GM21360 (cell line): ENCODE measurements around the gene RBPJ.
A peak's percentile ranks its signal among the peaks of the same experiment; 100 is the strongest.
"Not testable (repeated sequence)": the region's sequence is repeated elsewhere in the genome, so short reads cannot be mapped to it uniquely, and the experiment has no call there.

Experiments used
- ATAC-seq: cut with Tn5 transposase; IDR thresholded peaks from one replicate; pipeline ENCODE4 v1.9.1; 2021; ENCODE audit warnings: mild to moderate bottlenecking, moderate library complexity; ENCODE audit not compliant: unreplicated experiment

RBPJ gene

GRCh38 chr4:26369132-26369531 is 48.3 kb downstream of the RBPJ start:
- no peak for ATAC-seq

DNA sequence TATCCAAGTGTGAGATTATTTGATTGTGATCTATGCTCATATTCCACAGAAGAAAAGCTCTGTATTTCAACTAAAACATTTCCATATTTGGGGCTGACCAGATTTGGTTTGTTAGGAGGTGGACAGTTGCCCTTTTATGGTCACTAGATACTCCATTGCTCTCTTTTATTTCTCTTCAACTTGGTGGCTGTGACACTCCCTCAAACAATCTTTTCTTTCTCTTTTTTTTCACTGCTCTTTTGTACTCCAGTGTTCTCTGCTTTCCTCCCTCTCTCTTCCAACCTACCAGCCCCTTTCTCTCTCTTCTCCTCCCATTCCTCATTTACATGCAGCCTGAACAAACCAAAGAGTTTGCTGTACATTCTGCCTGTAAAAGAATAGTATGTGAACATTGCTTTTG is 48.8 kb downstream of the RBPJ start:
- no peak for ATAC-seq

DNA sequence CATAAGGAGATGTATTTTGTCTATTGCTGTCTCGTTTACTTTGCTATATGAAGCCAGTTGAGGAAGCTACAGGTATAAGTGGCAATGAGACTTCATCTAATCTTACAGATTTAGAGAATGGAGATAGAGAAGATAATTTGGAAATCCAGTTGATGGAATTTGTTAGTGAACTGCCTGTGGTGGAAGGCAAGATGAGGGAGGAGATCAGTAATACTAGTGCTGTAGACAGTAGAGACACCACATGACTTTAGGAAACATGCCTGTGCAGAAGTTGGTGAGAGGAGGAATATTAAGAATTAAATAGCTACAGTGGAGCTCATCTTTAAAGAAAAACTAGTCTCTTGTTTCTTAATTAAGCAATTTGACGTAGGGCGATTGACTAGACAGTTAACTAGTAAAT is 51.3 kb downstream of the RBPJ start:
- ATAC-seq, result no peak

GRCh38 chr4:26372525-26373172 is 51.8 kb downstream of the RBPJ start:
- peak; percentile 92 for ATAC-seq

- ATAC-seq, result no peak
Observed at GRCh38 chr4:26375551-26375950, 54.7 kb downstream of the RBPJ start.

- no peak for ATAC-seq
Observed at GRCh38 chr4:26377328-26378311, 56.8 kb downstream of the RBPJ start.

GRCh38 chr4:26379837-26380236 is 59.0 kb downstream of the RBPJ start:
- ATAC-seq, result no peak

- ATAC-seq, result no peak
Observed at GRCh38 chr4:26380740-26381139, 59.9 kb downstream of the RBPJ start.

DNA sequence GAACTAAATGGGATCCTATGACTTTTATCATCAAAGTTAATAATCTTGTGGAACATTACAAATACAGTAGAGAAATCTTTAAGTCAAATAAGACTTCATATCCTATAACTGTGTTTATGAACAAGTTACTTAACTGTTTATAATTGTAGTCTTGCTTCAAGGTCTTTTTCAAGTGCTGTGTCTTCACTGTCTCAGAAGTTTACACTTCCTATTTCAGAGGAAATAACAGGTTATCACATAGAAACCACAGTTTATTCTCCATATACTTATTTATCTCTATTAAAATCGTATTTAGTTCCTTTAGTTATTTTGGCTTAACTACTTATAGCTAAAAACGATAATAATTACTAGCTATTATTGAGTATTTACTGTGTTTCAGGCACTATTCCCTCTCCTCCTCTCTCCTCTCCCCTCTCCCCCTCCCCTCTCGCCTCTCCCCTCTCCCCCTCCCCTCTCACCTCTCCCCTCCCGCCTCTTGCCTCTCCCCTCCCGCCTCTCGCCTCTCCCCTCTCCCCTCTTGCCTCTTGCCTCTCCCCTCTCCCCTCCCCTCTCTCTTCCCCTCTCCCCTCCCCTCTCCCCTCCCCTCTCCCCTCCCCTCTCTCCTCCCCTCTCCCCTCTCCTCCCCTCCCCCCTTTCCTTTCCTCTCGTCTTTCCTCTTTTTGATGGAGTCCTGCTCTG is 63.7 kb downstream of the RBPJ start:
- no peak for ATAC-seq

GRCh38 chr4:26385690-26386089 is 64.9 kb downstream of the RBPJ start:
- no peak for ATAC-seq

DNA sequence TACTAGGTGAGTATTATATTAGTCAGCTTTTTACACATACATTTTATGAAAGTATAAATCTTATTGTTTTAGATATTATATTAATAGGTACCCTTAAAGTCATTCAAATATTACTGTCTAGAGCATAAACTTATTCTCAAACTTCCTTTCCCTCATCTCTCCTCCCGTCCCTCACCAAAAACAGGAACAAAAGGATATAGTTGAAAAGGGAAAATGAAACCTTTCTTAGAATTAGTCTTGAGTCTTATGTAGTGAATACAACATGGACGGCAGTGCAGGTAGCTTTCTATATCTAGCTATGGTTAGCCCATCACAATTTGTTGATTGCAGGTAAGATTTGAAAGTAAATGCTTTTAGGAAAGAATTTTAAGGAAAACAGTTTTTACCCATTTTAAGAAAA is 65.6 kb downstream of the RBPJ start:
- no peak for ATAC-seq

GRCh38 chr4:26388671-26389070 is 67.9 kb downstream of the RBPJ start:
- ATAC-seq, result no peak

GRCh38 chr4:26397086-26397485 is 76.3 kb downstream of the RBPJ start:
- ATAC-seq, result no peak

GRCh38 chr4:26400132-26400531 is 79.3 kb downstream of the RBPJ start:
- no peak for ATAC-seq

DNA sequence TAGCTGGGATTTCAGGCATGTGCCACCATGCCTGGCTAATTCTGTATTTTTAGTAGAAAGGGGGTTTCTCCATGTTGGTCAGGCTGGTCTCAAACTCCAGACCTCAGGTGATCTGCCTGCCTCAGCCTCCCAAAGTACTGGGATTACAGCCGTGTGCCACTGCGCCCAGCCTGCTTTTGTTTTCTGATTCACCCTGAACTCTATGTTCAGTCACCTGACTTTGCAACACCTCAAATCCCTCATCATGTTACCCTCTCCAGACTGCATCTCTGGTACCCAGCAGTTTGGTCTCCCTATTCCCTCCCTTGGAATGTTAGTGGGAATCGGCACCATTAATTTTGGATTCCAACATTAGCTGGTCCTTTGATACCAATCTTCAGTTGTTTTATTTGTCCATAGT is 81.2 kb downstream of the RBPJ start:
- ATAC-seq, result not testable (repeated sequence)

- ATAC-seq, result peak; percentile 63
Observed at GRCh38 chr4:26402458-26402857, 81.6 kb downstream of the RBPJ start.

GRCh38 chr4:26404743-26405206 is 84.0 kb downstream of the RBPJ start:
- ATAC-seq, result no peak

DNA sequence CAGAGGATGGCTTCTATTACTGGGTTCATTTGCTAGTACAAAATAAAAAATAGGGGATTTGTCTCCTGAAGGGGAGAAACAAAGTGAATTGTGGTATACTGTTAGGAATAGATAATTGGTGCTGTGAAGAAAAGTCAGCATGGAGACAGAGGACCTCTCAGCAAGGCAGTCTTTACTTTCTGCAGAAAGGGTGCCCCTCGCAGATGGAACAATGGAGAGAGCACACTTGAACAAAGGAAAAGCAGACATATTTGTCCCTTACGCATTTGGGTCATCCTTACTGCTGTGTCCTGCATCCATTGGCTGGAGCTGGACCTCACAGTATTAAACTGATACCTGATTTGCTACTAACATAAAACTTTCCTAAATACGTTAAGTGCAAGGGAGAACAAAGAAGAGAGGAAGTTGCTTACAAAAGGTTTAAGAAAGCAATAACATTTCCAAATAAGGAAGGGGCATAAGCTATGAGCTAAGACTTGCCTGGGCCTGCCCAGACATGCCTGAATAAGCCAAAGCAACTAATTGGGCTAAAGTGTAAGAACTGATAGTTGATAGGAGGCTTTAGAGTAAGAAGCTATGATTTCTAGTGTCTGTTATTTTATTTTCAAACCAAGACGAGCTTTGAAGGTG is 85.6 kb downstream of the RBPJ start:
- no peak for ATAC-seq

GRCh38 chr4:26407476-26407875 is 86.7 kb downstream of the RBPJ start:
- ATAC-seq, result no peak

- ATAC-seq, result no peak
Observed at GRCh38 chr4:26410385-26411293, 89.8 kb downstream of the RBPJ start.
